CD4-positive, alpha-beta T cell treated with Interleukin-15 for 4 hours (primary cell): ENCODE data around the gene YBEY.

ENCODE experiments used
- DNase-seq: peaks from one replicate; pipeline ENCODE4 v3.0.0-alpha.2; 2020; ENCODE audit warnings: low spot score

The YBEY gene

DNA sequence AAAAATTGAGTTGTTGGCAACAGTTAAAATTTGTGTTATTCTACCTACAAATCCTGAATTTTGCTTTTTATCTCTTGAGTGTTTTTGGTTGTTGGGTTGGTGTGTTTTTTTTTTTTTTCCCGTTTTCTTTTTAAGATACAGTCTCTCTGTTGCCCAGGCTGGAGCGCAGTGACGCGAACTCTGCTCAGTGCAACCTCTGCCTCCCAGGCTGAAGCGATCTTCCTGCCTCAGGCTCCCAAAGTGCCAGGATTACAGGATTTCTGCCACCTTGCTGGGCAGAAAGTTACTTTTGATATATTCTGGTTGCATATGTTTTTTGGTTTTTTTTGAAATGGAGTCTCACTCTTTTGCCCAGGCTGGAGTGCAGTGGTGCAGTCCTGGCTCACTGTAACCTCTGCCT lies 42.0 kb downstream of the YBEY start:
- no peak for DNase-seq

DNA sequence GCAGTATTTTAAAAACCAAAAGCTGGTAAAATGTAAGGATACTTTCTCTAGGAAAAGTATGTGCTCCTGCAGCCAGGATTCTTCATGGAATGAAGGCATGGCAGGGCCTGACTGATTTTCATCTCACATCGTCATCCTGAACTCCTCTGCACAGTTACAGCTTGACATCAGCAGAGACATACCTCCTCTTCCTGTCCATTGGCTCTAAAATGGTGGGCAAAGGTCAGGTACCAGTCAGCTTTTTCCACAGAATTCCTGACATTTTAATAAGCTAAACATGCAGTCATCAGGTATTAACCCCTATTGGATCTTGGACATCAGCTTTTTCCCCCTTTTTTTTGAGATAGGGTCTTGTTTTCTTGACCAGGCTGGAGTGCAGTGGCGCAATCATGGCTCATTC lies 43.7 kb downstream of the YBEY start:
- no peak for DNase-seq

DNA sequence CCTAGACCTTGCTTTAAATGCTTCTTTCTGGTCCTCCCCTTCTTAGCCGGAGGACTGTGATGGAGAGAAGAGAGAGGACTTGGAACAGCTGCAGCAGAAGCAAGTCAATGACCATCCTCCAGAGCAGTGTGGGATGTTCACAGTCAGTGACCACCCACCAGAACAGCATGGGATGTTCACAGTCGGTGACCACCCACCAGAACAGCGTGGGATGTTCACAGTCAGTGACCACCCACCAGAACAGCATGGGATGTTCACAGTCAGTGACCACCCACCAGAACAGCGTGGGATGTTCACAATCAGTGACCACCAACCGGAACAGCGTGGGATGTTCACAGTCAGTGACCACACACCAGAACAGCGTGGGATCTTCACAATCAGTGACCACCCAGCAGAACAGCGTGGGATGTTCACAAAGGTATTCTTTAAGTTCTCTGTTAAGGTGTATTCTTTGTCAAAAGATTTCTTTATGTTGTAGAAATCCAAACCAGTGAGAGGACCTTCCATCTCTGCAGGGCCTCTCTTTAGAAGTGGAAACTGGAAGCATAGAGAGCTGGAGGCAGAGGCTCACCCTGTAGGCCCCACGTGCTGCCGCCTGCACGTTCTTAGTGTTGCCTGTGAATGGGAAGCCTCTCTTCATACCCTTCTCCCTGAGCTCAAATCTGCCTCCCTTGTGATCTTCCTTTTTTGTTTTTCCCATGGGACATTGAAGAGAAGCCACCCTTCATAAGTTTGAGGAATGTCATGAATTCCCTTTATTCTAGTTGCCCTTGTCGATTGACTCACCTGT lies 48.4 kb downstream of the YBEY start:
- DNase-seq = no peak

DNA sequence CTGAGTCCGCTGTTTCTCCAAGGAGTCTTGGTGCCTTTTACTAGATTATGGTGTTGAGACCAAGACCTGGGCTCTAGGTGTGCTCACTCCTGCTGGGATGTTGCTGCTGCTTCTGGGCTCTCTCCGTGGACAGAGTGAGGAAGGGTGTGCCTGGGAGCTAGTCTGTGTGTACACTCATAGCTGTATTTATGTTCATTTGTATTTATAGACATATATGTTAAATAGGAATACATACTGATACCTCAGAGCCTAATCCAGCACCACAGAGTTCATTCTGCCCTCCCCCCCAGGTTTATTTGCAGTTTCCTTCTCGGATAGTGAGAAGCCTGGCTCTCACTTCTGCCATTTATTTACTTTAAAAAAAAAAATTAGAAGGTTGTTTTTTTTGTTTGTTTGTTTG lies 50.5 kb downstream of the YBEY start:
- no peak for DNase-seq

DNA sequence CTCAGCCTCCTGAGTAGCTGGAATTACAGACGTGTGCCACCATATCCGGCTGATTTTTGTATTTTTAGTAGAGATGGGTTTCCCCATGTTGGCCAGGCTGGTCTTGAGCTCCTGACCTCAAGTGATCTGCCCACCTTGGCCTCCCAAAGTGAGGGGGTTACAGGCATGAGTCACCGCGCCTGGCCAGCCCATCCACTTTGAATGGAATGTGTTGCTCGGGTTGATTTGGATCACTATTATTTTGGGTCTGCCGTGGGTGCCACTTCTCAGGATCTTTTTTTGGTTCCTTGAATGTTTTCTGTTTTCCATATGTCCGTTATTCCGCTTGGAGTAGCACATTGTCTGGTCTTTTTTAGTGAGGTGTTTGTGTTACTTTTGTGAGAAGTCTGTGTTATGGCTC lies 54.9 kb downstream of the YBEY start:
- DNase-seq = no peak

DNA sequence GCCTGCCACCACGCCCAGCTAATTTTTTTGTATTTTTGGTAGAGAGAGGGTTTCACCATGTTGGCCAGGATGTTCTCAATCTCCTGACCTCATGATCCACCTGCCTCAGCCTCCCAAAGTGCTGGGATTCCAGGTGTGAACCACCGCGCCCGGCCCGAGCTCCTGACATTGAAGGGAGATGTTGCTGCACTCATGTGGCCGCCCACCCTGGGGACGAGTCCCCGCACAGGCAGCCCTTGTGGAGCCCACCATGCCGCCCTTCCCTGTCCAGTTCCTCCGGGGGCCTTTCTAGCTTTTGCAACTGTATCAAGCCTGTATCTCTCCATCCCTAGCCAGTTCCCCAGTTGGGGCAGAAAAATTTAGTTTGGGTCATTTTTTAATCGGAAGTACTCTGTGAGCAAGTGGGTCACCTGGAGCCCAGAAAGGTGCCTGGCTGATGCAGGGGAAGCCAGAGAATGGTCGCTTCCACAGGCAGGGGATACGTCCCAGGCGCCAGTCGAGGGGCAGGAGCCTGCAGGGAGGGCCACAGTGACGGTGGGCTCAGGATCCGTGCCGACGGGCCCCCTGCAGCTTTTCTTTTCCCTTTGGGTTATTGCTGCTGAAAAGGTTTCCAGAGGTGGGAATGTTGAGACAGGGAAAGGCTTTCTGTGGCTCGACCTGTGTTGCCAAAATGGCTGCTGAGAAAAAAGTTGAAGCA lies 58.2 kb downstream of the YBEY start:
- DNase-seq = no peak

DNA sequence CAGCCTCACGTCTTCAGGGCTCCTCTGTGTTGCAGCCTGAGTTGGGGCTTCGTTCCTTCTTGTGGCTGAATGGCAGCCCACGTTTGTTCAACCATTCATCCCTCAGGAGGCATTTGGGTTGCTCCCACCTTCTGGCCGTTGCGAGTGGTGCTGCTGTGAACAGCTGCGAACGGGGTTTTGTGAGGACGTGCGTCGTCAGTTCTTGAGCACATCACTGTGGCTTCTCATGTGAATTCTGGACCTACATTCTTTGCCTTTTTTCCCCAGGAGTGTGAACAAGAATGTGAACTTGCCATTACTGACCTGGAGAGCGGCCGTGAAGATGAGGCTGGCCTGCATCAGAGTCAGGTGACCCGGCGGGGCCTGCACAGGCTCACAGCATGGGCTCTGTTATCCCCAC lies 59.7 kb downstream of the YBEY start:
- DNase-seq = no peak

DNA sequence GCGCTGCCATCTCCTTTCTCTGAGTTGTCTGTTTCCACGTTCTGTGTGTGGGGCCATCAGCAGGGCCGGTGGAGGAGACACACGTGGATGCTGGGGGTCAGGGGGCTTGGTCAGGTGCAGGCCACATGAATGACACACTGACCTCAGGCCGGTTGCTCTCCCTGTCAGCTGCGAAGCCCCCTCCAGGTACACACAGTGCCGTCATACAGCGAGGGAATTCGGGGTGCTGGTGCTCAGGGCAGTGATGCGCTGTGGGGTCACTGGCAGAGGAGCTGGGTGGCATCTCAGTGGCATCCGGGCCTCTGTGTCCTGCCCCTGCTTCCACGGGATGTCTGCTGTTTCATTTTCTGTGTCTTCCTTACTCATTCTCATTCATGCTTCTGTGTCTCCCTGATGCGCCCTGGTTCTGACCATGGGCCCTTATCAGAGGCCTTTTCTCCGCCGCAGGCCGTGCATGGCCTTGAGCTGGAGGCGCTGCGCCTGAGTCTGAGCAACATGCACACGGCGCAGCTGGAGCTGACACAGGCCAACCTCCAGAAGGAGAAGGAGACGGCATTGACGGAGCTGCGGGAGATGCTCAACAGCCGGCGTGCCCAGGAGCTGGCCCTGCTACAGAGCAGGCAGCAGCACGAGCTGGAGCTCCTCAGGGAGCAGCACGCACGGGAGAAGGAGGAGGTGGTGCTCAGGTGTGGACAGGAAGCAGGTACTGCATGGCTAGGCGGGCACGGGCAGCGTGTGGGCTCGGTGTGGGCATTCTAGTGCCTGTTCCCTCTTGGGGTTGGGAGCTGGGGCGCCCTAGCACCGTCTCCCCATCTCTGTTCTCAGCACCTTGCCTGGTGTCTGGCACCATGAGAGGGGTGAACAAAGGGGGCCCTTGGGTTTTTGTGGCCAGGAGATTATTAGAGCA lies 60.4 kb downstream of the YBEY start:
- DNase-seq = no peak

DNA sequence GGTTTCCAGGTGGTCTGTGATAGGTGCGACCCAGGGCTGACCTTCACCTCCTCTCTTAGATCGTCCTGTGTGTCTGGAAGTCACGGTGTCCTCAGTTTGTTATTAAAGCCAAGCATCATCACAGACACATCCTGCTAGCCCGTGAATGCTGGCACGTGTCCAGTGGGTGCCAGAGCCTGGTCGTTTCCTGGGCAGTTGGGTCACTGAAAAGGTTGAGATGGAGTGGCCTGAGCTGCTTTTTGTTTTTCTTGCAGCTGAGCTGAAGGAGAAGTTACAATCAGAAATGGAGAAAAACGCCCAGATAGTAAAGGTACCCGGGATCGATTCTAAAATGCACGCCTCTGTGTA lies 61.0 kb downstream of the YBEY start:
- DNase-seq = no peak
